GM19240 (cell line): ENCODE data around the gene RPLP2.
A peak's percentile ranks its signal among the peaks of the same experiment; 100 is the strongest.

Experiments
- DNase-seq: peaks from one replicate; pipeline ENCODE4 v3.0.0; 2011; ENCODE audit warnings: low spot score; ENCODE audit not compliant: insufficient read length

Gene RPLP2

GRCh38 chr11:803770-804598 lies 5.8 kb upstream of the RPLP2 start:
- DNase-seq = no peak

GRCh38 chr11:804599-804964 lies 5.2 kb upstream of the RPLP2 start:
- DNase-seq = no peak

GRCh38 chr11:808427-809286 lies 1.1 kb upstream of the RPLP2 start:
- no peak for DNase-seq

- no peak for DNase-seq
These were observed 337 bp downstream of the RPLP2 start for GRCh38 chr11:810040-810567.

- DNase-seq = no peak
These were observed 1.9 kb downstream of the RPLP2 start for GRCh38 chr11:811446-812245.

- DNase-seq = no peak
These were observed 2.6 kb downstream of the RPLP2 start for GRCh38 chr11:812390-812789.

- DNase-seq = no peak
These were observed 3.3 kb downstream of the RPLP2 start for GRCh38 chr11:813072-813455.

- no peak for DNase-seq
These were observed 3.8 kb downstream of the RPLP2 start for GRCh38 chr11:813456-814096.

GRCh38 chr11:815675-816432 lies 6.1 kb downstream of the RPLP2 start:
- no peak for DNase-seq

- no peak for DNase-seq
These were observed 6.6 kb downstream of the RPLP2 start for GRCh38 chr11:816433-816779.

GRCh38 chr11:818396-819128 lies 8.8 kb downstream of the RPLP2 start, which contains the start of gene PNPLA2:
PNPLA2 (plus strand) TSS chr11:818914; CDS start chr11:819719, 805 bp downstream.
- DNase-seq = no peak

- peak; percentile 95 for DNase-seq
These were observed 9.6 kb downstream of the RPLP2 start for GRCh38 chr11:819129-819931.

GRCh38 chr11:819943-820649 lies 10.3 kb downstream of the RPLP2 start:
- DNase-seq = peak; percentile 99

GRCh38 chr11:820655-821511 lies 11.1 kb downstream of the RPLP2 start:
- DNase-seq = no peak

- no peak for DNase-seq
These were observed 12.0 kb downstream of the RPLP2 start for GRCh38 chr11:821512-822371.
